HEK293 (cell line): ENCODE results near the gene SZRD1.

Experiments
- CTCF ChIA-PET: fragments of 350-600 bp; formaldehyde crosslinking; extraction: SDS; loops from one replicate; lab custom pipeline; 2021; ENCODE audit warnings: antibody characterized with exemption; lab: Yijun Ruan, JAX
- POLR2A ChIA-PET: fragments of 300-600 bp; formaldehyde crosslinking; extraction: SDS; loops from one replicate; lab custom pipeline; 2020; ENCODE audit warnings: antibody characterized with exemption, inconsistent platforms; lab: Yijun Ruan, JAX
- H3K27ac ChIP-seq: fragments of 200-500 bp; sonication (Bioruptor generic); 2 replicates; pipeline ENCODE4 v1.5.1; 2014; ENCODE audit warnings: low read depth, low read length, control low read depth, inconsistent platforms; ENCODE audit errors: extremely low read depth
- H3K36me3 ChIP-seq, 2 experiments: fragments of 200-500 bp in 1 of 2; sonication (Bioruptor generic) in 1 of 2; 1 replicate in 1 of 2; 2 replicates in 1 of 2; pipeline ENCODE4 v1.5.1; 2014 to 2017; ENCODE audit warnings: inconsistent platforms in 2 of 2, low read length in 2 of 2; ENCODE audit not compliant: control insufficient read depth in 2 of 2, insufficient read depth in 1 of 2
- H3K4me1 ChIP-seq: fragments of 200-500 bp; sonication (Bioruptor generic); 2 replicates; pipeline ENCODE4 v1.5.1; 2014; ENCODE audit warnings: mild to moderate bottlenecking, low read length, inconsistent platforms; ENCODE audit not compliant: control insufficient read depth, insufficient read depth
- H3K4me3 ChIP-seq: 2 replicates; pipeline ENCODE4 v1.5.1; 2011; ENCODE audit warnings: low read depth, mild to moderate bottlenecking, control low read depth, low read length, moderate library complexity
- H3K9me3 ChIP-seq: fragments of 200-500 bp; sonication (Bioruptor generic); 2 replicates; pipeline ENCODE4 v1.5.1; 2014; ENCODE audit warnings: low read depth, low read length, inconsistent platforms; ENCODE audit not compliant: control insufficient read depth, insufficient read depth
- BCL6B ChIP-seq: fragments of 450-650 bp; formaldehyde crosslinking; IDR thresholded peaks from 2 replicates; pipeline ENCODE4 v1.5.1; 2017; ENCODE audit warnings: missing biosample characterization, missing genetic modification characterization
- IKZF3 ChIP-seq: fragments of 450-650 bp; IDR thresholded peaks from 2 replicates; pipeline ENCODE4 v1.5.0; 2018; ENCODE audit warnings: missing biosample characterization, mild to moderate bottlenecking, missing genetic modification characterization, moderate library complexity
- PATZ1 ChIP-seq: fragments of 450-650 bp; formaldehyde crosslinking; IDR thresholded peaks from 2 replicates; pipeline ENCODE4 v1.5.1; 2016; ENCODE audit warnings: missing biosample characterization, missing genetic modification characterization
- ZBTB48 ChIP-seq: fragments of 450-650 bp; formaldehyde crosslinking; IDR thresholded peaks from 2 replicates; pipeline ENCODE4 v1.5.1; 2016; ENCODE audit warnings: missing biosample characterization, missing genetic modification characterization
- ZFHX2 ChIP-seq: fragments of 450-650 bp; formaldehyde crosslinking; conservative IDR thresholded peaks from 2 replicates; pipeline ENCODE4 v1.5.1; 2016; ENCODE audit warnings: missing biosample characterization, missing genetic modification characterization
- ZNF10 ChIP-seq: fragments of 450-650 bp; formaldehyde crosslinking; IDR thresholded peaks from 2 replicates; pipeline ENCODE4 v1.5.1; 2017; ENCODE audit warnings: missing biosample characterization, missing genetic modification characterization
- ZNF155 ChIP-seq: fragments of 450-650 bp; formaldehyde crosslinking; IDR thresholded peaks from 2 replicates; pipeline ENCODE4 v1.5.1; 2016; ENCODE audit warnings: missing biosample characterization, missing genetic modification characterization
- ZNF202 ChIP-seq: fragments of 450-650 bp; formaldehyde crosslinking; IDR thresholded peaks from 2 replicates; pipeline ENCODE4 v1.5.1; 2016; ENCODE audit warnings: missing biosample characterization, missing genetic modification characterization, borderline replicate concordance
- ZNF211 ChIP-seq: fragments of 450-650 bp; formaldehyde crosslinking; IDR thresholded peaks from 2 replicates; pipeline ENCODE4 v1.5.1; 2016; ENCODE audit warnings: low read depth, missing biosample characterization, missing genetic modification characterization
- ZNF23 ChIP-seq: fragments of 450-650 bp; formaldehyde crosslinking; IDR thresholded peaks from 2 replicates; pipeline ENCODE4 v1.5.1; 2016; ENCODE audit warnings: missing biosample characterization, missing genetic modification characterization, borderline replicate concordance
- ZNF335 ChIP-seq: fragments of 450-650 bp; formaldehyde crosslinking; conservative IDR thresholded peaks from 2 replicates; pipeline ENCODE4 v1.5.1; 2016; ENCODE audit warnings: missing biosample characterization, missing genetic modification characterization
- ZNF341 ChIP-seq: fragments of 450-650 bp; formaldehyde crosslinking; IDR thresholded peaks from 2 replicates; pipeline ENCODE4; 2016; ENCODE audit warnings: low read depth, missing biosample characterization, missing genetic modification characterization
- ZNF433 ChIP-seq: fragments of 450-650 bp; formaldehyde crosslinking; IDR thresholded peaks from 2 replicates; pipeline ENCODE4 v1.5.1; 2016; ENCODE audit warnings: missing biosample characterization, missing genetic modification characterization, low read depth
- ZNF449 ChIP-seq: fragments of 450-650 bp; formaldehyde crosslinking; IDR thresholded peaks from 2 replicates; pipeline ENCODE4 v1.5.1; 2017; ENCODE audit warnings: missing biosample characterization, mild to moderate bottlenecking, missing genetic modification characterization, moderate library complexity
- ZNF600 ChIP-seq: fragments of 450-650 bp; formaldehyde crosslinking; IDR thresholded peaks from 2 replicates; pipeline ENCODE4 v1.5.1; 2016; ENCODE audit warnings: missing biosample characterization, missing genetic modification characterization
- ZNF654 ChIP-seq: fragments of 450-650 bp; formaldehyde crosslinking; IDR thresholded peaks from 2 replicates; pipeline ENCODE4 v1.5.1; 2016; ENCODE audit warnings: low read depth, missing biosample characterization, missing genetic modification characterization
- ZNF791 ChIP-seq: fragments of 450-650 bp; formaldehyde crosslinking; IDR thresholded peaks from 2 replicates; pipeline ENCODE4 v1.5.1; 2016; ENCODE audit warnings: missing biosample characterization, missing genetic modification characterization
- ZSCAN30 ChIP-seq: fragments of 450-650 bp; IDR thresholded peaks from 2 replicates; pipeline ENCODE4 v1.5.1; 2018; ENCODE audit warnings: missing biosample characterization, mild to moderate bottlenecking, missing genetic modification characterization, moderate library complexity
- ZXDB ChIP-seq: fragments of 450-650 bp; formaldehyde crosslinking; IDR thresholded peaks from 2 replicates; pipeline ENCODE4 v1.5.1; 2016; ENCODE audit warnings: missing biosample characterization, missing genetic modification characterization
- TF ChIP-seq, protein P1 (sequence below): fragments of 450-650 bp; formaldehyde crosslinking; IDR thresholded peaks from 2 replicates; pipeline ENCODE4 v1.5.1; 2016; ENCODE audit warnings: missing biosample characterization, missing genetic modification characterization
- TF ChIP-seq, protein P2 (sequence below): fragments of 450-650 bp; formaldehyde crosslinking; IDR thresholded peaks from 2 replicates; pipeline ENCODE4 v1.5.1; 2016; ENCODE audit warnings: missing biosample characterization, missing genetic modification characterization
- TF ChIP-seq, protein P3 (sequence below): fragments of 450-650 bp; formaldehyde crosslinking; IDR thresholded peaks from 2 replicates; pipeline ENCODE4 v1.5.1; 2016; ENCODE audit warnings: missing biosample characterization, missing genetic modification characterization, low read depth

SZRD1 gene

DNA sequence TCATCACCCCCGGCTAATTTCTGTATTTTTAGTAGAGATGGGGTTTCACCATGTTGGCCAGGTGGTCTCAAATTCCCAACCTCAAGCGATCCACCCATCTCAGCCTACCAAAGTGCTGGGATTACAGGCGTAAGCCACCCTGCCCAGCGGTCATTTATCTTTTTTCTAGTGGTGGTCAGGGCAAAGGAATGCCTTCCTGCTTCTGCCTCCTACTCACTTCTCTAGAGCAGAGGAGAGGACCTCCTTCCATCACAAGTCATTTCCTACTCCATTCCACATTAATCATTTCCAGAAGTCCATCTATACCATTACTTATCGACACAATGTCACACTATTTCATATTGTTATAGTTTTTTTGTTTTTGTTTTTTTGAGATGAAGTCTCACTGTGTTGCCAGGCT is 28.1 kb upstream of the SZRD1 start:
- no peaks in the 10 kb centered on the region for H3K9me3 ChIP-seq
- H3K4me3 ChIP-seq: no peak overlapping the region
- TF ChIP-seq ZNF449 (tag by site-specific recombination) (no peak), ZNF600 (0 out of 2 replicates have a peak, but pooled peaks have one; percentile 18), ZNF202 (tag by site-specific recombination) (no peak), IKZF3 (tag by site-specific recombination) (no peak)
- ChIA-PET CTCF (no interaction called here), POLR2A (no interaction called here)
- H3K27ac ChIP-seq: no peak overlapping the region
- H3K4me1 ChIP-seq: peaks cover 4% of the 10 kb centered on the region; the same call in 1 of the 2 replicates
- peaks cover 0 to 9% of the 10 kb centered on the region in 2 experiments; a peak in 1 of 3 replicates for H3K36me3 ChIP-seq

DNA sequence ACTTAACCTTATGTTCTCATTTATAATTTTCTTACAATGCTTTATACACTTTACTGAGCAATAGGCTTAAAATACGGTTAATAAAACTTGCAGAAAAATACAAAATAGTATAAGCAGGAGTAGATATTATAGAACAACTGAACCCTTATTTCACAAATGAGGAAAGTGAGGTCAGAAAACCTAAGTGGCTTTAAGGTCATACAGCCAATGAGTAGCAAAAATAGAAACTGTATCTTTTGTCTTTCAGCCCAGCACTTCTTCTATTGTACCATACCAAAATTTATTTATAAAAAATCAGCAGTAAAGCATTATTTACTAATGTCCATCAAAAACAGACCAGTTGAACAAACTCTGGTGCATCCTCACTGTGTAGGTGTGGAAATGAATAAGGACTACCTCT is 26.4 kb upstream of the SZRD1 start:
- no peak overlapping the region for H3K4me3 ChIP-seq
- no peak overlapping the region for H3K27ac ChIP-seq
- CTCF ChIA-PET: no interaction called here
- H3K4me1 ChIP-seq: no peaks in the 10 kb centered on the region
- POLR2A ChIA-PET: no interaction called here
- TF ChIP-seq ZNF791 (no peak), ZXDB (tag by site-specific recombination) (no peak), ZNF10 (tag by site-specific recombination) (no peak), ZNF341 (tag by site-specific recombination) (no peak), ZNF654 (tag by site-specific recombination) (no peak), PATZ1 (tag by site-specific recombination) (no peak), ZNF155 (no peak), BCL6B (tag by site-specific recombination) (no peak), ZSCAN30 (tag by site-specific recombination) (no peak), ZFHX2 (tag by site-specific recombination) (no peak), ZNF23 (no peak), ZNF433 (tag by site-specific recombination) (no peak), ZNF335 (tag by site-specific recombination) (no peak), ZNF211 (tag by site-specific recombination) (no peak), ZBTB48 (tag by site-specific recombination) (no peak)
- TF ChIP-seq, protein P1, sequence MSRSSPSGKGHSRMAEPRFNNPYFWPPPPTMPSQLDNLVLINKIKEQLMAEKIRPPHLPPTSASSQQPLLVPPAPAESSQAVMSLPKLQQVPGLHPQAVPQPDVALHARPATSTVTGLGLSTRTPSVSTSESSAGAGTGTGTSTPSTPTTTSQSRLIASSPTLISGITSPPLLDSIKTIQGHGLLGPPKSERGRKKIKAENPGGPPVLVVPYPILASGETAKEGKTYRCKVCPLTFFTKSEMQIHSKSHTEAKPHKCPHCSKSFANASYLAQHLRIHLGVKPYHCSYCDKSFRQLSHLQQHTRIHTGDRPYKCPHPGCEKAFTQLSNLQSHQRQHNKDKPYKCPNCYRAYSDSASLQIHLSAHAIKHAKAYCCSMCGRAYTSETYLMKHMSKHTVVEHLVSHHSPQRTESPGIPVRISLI (tag by site-specific recombination): no peak
- TF ChIP-seq, protein P2, sequence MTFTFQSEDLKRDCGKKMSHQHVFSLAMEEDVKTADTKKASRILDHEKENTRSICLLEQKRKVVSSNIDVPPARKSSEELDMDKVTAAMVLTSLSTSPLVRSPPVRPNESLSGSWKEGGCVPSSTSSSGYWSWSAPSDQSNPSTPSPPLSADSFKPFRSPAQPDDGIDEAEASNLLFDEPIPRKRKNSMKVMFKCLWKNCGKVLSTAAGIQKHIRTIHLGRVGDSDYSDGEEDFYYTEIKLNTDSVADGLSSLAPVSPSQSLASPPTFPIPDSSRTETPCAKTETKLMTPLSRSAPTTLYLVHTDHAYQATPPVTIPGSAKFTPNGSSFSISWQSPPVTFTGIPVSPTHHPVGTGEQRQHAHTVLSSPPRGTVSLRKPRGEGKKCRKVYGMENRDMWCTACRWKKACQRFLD: no peak
- TF ChIP-seq, protein P3, sequence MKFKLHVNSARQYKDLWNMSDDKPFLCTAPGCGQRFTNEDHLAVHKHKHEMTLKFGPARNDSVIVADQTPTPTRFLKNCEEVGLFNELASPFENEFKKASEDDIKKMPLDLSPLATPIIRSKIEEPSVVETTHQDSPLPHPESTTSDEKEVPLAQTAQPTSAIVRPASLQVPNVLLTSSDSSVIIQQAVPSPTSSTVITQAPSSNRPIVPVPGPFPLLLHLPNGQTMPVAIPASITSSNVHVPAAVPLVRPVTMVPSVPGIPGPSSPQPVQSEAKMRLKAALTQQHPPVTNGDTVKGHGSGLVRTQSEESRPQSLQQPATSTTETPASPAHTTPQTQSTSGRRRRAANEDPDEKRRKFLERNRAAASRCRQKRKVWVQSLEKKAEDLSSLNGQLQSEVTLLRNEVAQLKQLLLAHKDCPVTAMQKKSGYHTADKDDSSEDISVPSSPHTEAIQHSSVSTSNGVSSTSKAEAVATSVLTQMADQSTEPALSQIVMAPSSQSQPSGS: no peak
- peaks cover 0 to 9% of the 10 kb centered on the region in 2 experiments; a peak in 1 of 3 replicates for H3K36me3 ChIP-seq
- no peaks in the 10 kb centered on the region for H3K9me3 ChIP-seq
